ENCODE measurements around the gene PTTG1IP.
"Not testable (repeated sequence)": the region's sequence is repeated elsewhere in the genome, so short reads cannot be mapped to it uniquely, and the experiment has no call there.

Gene PTTG1IP

DNA sequence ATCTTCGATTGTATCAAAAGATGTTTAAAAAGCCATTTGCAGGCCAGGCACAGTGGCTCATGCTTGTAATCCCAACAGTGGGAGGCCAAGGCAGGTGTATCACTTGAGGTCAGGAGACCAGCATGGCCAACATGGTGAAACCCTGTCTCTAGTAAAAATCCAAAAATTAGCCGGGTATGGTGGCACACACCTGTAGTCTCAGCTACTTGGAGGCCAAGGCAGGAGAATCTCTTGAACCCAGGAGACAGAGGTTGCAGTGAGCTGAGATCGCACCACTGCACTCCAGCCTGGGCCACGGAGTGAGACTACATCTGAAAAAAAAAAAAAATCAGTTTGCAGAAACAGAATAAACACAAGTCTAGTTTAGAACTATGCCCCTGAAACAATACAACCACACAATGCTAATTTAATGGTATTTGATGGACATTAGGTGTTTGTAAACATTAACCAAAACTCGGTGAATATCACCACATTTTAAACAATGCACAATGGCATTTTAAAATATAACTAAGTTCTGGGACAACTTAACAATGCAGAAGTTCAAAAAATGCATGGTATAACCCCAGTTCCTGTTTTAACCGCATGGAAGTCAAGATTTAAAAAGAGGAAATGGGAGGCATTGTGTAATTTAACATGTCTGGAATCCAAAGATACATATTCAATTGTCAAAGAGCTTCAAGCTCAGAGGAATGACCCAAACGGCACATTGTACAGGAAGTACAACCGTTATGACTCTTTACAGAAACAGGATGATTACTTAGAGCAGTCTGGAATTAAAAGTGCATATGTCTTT is 7.1 kb upstream of the PTTG1IP start:
- DNase-seq (ENCODE audit: low spot score): peak; percentile 59

DNA sequence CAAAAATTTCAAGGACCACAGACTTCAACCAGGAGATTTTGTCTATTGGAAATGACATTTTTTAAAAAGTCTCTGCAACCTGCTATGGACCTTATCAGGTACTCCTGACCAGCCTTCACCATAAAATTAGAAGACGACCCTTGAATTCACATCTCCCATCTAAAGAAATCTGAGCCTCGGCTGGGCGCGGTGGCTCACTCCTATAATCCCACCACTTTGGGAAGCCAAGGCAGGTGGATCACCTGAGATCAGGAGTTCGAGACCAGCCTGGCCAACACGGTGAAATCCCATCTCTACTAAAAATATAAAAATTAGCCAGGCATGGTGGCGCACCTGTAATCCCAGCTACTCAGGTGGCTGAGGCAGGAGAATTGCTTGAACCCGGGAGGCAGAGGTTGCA is 5.7 kb upstream of the PTTG1IP start:
- DNase-seq (ENCODE audit: low spot score): not testable (repeated sequence)

DNA sequence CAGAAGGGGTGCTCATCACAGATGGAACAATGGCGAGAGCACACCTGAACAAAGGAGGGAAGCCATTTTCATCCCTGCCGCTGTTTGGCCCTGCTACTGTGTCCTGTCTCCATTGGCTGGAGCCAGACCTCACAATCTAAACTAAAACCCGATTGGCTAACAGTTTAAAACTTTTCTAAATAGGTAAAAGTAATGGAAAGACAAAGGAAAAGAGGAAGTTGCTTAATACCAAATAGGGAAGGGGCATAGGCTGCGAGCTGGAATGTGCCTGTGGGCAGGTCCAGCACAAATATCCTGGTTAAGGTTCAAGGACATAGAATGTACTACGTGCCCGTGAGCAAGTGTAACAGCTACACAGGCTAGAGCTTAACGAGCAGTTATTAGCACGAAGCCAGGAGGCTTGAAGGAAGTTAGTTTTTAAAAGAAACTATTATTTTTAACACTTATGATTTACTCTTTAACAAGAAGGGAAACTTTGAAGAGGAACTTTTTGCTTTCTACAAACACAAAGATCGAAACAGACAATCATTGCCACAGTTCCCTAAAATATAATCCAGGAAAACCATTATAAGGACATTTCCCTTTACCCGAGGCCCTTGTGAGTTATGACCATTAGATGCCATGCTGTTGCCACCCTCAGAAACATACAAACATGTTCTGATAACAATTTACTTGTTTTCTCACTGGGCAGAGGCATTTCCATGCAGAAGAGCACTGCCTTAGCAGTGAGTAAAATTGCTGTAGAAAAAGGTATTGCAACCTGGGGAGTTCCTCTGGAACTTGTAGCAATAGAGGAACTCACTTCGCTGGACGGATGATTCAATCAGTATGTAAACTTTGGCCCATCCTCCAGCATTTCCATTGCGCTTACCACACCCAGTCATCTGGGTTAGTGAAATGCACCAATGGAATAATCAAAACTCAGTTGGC is 4.8 kb upstream of the PTTG1IP start:
- DNase-seq (ENCODE audit: low spot score): no peak

DNA sequence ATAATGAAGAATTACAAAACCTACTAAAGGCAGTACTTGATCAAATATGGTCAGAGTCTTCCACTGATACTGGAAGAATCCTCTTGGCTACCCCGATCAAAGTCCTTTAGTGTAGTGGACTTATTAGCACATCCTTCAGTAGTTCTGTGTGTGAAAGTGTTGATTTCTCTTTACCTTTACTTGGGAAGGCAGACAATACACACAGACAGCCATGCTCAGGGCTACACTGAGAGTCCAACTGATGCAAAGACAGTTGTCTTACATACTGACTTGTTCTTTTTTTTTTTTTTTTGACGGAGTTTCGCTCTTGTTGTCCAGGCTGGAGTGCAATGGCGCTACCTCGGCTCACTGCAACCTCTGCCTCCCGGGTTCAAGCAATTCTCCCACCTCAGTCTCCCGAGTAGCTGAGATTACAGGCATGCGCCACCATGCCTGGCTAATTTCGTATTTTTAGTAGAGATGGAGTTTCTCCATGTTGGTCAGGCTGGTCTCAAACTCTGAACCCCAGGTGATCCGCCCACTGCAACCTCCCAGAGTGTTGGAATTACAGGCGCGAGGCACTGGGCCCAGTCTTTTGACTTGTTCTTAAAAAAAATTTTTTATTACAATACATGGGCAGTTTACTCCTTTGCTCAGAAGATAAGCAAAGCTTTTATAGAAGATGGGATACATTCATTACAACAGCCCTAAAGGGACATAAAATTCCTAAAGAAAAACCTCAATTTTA is 3.5 kb upstream of the PTTG1IP start:
- no peak for DNase-seq (ENCODE audit: low spot score)

DNA sequence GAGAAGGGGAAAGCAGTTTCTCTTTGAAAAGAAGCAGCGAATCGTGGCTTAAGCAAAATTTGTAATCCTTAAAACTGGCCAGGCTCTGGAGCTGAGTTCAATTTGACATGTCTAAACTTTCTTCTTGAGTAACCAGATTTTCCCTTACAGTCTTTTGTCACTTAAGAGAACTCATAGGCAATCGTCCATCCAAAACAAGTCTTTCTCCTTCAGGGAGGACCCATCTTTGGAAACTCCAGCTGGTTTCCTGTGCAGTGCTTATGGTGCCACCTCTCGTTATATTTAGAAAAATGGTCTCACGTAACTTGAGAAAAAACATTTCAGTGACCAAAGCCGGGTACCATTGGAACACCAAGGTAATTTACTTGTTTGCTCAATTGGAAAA is 1.8 kb upstream of the PTTG1IP start:
- DNase-seq (ENCODE audit: low spot score): no peak

DNA sequence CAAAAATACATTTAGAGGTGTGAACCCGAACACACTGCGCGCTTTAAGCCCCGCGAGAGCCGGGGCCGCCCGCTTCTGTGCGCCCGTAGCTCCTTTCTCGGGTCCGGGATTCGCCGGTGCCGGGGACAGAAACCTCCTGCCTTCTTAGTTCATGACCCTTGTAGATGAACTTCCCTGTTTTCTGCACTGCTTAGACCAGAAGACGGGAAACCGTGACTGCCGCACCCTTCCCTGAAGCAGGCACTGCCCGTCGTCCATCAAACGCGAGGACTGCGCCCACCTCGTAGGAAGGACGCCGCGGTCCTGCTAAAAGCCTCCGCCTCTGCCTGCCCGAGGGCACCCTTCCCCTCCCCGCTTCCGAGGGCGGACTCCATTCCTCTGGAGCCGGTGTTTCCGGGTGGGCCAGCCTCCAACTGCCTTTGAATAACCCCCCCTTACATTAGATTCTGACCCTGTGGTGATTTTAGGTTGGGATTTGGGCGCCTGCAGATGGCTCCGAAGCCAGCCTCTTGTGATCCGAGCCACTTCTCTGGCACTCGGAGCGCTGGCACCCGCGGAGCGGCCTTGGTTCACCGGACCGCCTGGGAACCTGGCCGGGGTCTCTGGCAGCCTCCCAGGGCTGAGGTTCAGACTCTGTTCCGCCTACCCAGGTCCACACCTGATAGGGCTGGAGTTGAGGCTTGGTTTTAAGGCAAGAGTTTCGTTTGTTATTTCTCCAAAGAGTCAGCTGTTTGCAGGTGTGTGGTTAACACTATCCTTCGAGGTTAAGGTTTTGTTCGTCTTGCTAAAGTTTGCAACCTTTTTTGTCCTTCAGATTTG is 1.2 kb upstream of the PTTG1IP start:
- no peak for DNase-seq (ENCODE audit: low spot score)

DNA sequence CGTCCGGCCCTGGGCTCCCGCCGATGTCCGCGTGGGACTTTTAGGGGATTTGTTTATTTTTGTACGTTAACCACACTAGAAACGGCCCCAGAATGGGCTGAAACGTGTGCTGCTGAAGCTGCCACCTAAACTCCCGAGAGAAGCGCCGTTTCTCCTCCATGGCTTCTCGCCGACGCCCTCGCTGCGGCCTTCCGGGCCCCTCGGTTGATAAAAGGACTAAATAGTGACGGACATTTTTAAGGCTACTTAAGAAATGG is 678 bp upstream of the PTTG1IP start:
- DNase-seq (ENCODE audit: low spot score): no peak

DNA sequence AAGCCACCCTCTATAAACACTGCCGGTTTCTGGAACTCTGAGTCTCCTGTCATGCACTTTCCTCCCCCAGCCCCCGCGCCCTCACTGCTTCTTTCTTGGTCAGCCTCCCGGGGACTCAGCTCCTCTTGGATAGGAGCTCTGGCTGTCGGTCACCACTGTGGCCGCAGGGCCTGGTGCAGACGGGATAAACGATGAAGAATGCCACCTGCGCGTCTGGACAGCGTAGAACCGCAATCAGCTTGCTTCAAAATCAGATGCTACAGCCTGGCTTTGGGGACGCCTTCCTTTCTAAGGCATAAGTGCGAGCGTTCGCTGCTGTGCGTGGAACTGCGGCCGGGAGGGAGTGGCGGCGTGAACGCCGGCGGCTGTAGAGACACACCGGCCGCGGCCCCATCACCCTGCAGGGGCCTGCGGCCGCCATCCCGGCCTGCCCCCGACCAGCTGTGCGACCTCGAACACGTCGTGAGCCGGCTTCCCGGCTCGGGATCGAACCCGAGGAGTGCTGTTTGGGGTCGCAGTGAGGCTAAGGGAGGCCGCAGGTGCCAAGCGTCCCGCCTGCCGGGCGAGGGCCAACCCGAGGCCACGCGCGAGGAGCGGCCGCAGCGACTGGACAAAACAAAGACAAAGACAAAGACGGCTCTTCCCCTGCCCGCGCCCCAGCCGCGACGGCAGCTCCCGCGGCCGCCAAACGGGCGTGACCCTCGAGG is 688 bp downstream of the PTTG1IP start:
- peak; percentile 57 for DNase-seq (ENCODE audit: low spot score)

DNA sequence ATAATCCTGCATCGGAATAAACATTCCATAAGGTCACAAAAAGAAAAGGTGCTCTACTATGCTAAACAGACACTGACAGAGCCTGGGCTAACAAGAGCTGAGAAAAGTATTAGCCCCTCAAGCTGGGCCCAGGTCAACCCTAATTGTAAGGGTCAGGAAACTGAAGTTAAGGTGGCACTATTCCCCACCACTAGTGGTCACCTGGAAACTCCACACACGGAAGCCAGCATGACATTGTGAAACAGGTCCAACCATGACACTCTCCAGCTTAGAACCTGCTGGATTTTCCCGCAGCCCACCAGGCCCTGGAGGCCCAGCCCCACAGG is 1.2 kb downstream of the PTTG1IP start:
- DNase-seq (ENCODE audit: low spot score): no peak

DNA sequence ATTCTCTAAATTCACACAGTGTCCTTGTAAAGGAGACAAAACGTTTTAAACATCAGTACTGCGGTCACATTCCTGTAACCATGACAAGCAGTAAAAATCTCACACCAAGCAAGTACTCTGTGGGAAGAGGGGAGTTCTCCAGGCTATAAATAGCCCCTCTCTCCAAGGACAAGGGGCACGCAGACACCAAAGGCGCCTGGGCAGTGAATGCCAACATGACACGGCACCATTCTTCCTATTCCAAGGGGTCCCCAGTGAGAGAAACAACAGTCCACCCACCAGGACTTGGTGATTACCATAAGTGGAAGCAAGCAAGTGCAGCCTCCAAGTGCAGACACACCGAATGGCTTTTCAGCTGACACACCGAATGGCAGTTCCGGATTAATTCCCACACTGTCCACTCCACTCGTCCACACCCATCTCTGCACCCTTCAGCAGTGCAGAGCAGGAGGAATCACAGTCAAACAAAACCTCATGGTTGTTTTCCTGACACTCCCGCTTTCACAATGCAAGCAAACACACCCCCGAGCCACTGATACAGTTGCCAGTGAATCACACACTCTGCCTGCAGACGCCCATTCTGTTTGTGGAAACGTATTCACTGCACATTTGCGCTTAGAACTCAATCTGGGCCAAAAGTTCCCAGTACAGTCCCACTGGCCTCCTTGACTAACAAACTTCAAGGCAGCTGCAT is 1.8 kb downstream of the PTTG1IP start:
- peak; percentile 83 for DNase-seq (ENCODE audit: low spot score)

DNA sequence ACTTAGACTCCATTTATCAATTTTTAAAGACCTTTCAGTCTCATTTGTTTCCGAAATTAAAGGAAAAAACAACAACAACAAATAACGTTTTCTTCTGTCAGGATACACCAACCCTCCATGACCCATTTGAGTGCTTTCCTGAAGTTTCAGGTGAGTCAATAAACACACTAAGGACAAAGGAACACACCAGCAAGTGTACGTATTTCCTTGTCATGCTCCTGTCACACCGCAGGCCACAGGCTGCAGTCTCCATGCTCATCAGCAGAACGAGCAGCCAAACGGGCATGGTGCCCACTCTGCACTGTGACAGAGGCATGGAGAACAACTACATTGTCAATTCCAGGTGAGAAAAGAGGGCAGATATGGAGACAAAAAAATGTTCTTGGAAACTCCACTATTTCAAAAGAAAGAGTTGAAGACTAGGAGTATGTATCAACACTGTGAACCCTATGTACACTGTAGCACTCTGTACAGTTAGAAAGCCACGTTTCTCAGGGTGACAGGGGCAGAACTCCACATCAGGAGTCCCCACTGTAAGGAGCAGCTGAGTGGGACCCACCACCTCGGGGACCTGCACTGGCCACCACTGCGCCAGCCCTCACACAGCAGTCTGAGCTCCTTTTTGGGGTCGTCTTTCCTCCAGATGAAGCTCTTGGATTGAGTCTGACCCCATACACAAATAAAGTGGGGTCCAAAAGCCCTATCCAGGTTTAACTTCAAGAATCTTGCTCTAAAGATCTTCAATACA is 2.6 kb downstream of the PTTG1IP start:
- no peak for DNase-seq (ENCODE audit: low spot score)

DNA sequence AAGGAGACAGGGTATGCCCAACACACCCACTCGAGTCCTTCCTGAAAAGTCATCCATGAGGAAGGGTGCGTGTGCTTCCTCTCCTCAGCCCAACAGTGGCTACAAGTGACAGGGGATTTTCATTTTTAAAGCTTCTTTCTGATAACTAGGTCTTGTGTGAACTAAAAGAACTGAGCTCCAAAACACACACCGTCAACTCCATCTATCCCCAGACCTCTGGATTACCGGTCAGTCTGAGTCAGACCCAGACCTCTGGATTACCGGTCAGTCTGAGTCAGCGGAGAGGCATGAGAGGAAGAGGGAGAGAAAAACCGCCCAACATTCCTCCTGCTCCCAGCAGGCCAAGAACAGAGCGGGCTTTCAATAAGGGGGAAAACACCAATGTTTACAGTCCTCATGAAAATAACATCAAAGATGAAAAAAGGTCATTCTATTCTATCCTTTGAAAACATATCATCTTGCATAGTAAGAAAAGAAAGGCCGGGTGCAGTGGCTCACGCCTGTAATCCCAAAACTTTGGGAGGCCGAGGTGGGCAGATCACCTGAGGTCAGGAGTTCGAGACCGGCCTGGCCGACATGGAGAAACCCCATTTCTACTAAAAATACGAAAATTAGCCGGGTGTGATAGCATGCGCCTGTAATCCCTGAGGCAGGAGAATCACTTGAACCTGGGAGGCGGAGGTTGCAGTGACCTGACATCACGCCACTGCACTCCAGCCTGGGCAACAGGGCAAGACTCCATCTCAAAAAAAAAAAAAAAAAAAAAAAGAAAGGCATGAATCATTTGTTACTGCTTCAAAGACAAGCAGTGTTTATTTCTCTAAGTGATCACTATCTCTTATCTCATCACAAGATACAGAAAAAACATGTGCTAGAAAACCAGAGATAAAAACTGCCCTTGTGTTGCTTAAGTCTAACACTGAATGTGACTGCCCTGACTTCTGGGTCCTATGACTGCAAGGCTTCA is 3.4 kb downstream of the PTTG1IP start:
- peak; percentile 88 for DNase-seq (ENCODE audit: low spot score)

DNA sequence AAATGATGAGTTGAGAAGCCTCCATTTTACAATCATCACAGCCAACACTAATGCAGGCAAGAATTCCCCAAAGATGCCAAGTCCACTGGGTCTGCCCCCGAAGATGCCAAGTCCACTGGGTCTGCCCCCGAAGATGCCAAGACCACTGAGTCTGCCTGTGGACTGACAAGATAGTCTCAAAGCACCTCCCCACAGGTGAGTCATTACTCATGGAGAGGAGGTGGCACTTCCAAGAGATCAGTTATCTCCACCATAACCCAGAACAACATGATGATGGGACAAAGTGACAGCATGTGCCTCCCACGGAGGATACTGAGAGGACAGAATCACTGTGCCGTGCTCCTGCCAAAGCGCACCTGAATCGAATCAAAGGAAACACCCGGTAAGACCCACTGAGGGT is 4.8 kb downstream of the PTTG1IP start:
- no peak for DNase-seq (ENCODE audit: low spot score)

DNA sequence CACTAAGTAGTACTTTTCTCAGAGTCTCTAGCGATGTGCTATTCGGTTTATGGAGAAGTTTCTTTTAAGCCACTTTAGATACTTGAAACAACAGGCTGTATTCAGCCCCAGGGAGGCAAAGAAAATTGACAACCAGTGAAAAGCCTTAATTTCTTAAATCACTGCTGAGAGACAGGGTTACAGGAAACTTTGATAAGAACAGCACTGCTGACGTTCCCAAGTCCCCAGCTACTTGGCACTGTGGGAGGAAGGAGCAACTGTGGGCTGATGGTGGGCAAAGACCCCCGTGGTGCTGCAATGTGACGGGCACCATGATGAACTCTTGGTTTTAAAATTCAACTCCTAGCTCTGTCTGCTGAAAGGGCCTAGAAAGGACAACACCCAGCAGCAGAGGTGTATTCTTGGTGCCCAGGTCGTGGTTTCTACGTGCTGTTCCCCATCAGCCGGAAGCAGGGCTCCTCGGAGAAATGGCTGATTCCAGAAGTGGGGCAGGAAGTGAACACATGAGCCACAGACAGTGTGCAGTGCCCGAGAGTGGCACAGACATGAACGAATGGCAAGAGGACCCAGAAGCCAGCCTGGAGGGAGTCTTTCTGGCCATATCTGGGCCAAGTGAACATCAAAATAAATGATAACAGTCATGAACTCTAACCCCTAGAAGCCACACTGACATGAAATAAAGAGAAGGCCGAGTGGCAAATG is 5.3 kb downstream of the PTTG1IP start:
- no peak for DNase-seq (ENCODE audit: low spot score)

DNA sequence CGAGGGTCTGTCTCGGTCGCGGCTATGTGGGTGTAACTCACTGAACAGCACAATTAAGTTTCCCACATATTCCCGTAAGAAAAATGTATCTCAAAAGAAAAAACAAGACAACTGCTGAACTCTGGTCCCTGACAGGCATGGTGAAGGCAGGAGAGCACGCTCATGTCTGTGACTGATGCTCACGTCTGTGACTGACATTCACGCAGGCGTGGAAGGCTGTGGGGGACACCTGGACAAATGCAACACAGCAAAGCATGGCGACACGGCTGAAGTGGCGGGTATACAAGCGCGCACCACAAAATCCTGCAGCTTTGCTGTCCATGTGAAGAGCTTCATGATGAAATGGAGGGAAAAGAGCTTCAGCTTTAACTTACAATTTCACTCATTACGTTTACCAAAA is 6.0 kb downstream of the PTTG1IP start:
- no peak for DNase-seq (ENCODE audit: low spot score)

DNA sequence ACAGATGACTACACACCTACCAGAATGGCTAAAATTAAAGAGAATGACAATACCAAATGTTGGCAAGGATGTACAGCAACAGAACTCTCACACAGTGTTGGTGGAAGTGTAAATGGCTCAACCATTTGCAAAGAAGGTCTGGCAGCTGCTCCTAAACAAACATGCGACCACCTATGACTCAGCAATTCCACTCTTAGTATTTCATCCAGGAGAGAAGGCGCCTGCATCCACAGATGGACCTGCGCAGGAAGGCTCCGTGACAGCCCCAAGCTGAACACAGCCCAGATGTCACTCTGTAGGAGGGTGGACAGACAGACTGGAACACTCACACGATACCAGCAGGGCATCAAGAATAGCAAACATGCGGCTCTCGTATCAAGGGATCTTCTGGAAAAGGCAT is 6.7 kb downstream of the PTTG1IP start:
- no peak for DNase-seq (ENCODE audit: low spot score)

DNA sequence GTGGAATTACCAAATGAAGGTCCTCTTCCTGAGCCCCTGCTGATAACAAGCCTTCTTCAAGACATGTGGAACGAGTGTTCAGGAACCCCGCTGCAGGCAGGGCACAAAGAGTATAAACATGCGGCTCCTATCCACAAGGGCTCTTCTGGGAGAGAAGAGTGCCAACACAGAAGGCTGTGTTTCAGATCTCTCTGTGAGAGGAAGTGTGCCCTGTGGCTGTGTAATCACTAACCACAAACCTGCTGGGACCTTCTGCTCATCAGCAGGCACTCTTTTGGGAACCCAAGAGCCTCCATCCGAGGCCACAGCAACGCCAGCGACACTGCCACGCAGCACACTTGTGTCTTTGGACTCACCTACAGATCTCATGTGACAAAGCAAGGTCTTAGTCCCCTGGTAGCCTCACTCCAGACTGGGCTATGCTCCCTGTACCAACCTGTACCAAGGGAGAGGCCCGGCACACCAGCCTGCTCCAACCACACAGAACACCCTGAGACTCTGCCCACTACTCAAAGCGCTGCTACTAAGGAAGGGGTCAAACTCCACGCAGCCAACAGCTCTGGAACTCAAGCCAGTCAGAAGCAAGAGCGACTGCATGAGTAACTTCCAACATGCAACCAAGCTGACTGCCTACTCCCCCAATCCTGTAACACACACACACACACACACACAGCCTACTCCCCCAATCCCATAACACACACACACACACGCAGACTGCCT is 7.8 kb downstream of the PTTG1IP start:
- no peak for DNase-seq (ENCODE audit: low spot score)
